Stimulated activated CD8-positive, alpha-beta memory T cell treated with anti-CD3 and anti-CD28 coated beads, Interleukin-7, amount 100 ng/mL, for 4 hours (primary cell): ENCODE measurements around the gene TUBGCP6.
"Not testable (repeated sequence)": the region's sequence is repeated elsewhere in the genome, so short reads cannot be mapped to it uniquely, and the experiment has no call there.

ENCODE experiments used
- DNase-seq, 2 donors: peaks; one replicate each; pipeline ENCODE4 v3.0.0-alpha.2; 2020; ENCODE audit warnings: low read depth in 2 of 2

Gene TUBGCP6

DNA sequence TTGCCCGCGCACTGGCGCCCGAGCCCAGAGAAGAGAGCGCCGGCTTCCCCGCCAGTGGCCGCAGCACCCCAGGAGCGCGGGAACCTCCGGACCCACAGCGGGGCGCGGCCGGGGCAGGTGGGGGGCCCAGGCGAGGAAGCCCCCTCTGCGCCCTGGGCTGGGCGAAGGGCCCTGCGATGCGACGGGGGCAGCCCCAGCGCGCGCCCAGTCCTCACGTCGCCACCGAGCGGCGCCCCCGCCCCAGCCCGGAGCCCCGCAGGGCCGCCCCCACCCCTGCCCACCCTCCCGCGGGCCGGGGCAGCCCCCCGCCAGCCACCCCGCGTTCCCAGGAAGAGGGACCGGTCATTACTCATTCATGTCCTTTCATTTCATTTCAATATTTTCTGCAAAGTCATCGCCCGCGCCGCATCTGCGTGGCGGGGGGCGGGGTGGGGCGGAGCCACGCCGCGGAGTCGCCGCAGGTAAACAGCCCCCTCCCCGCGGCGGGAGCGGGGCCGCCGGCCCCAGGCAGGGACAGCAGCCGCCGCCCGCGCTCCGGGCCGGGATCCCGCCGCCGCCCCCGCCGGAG lies 75.0 kb downstream of the TUBGCP6 start:
- DNase-seq: peak; percentile 28 to 39

DNA sequence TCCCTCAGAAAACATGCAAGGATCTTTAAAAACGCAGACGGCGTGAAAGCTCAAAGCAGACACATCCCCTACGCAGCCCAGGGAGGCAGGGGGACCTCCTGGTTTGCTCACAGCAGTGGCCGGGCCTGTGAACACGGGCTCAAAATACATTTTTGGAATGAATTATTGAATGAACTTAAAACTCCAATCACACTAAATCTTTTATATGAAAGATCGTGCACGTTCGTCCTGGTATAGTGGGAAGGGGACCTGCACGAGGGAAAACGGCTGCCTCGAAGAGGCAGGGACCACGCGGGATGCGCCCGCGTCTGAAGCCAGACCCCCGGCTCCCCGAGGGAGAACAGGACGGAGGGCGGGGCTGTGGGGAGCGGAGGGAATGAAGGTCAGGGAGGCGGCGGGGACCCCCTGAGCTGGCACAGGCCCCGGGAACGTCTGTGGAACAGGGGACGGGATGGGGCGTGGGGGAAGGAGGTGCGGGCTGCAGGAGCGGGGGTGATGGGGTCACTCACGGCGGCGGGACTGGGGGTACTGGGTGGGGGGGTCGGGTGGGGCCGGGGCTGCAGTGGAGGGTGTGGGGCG lies 75.6 kb downstream of the TUBGCP6 start:
- DNase-seq: no peak

DNA sequence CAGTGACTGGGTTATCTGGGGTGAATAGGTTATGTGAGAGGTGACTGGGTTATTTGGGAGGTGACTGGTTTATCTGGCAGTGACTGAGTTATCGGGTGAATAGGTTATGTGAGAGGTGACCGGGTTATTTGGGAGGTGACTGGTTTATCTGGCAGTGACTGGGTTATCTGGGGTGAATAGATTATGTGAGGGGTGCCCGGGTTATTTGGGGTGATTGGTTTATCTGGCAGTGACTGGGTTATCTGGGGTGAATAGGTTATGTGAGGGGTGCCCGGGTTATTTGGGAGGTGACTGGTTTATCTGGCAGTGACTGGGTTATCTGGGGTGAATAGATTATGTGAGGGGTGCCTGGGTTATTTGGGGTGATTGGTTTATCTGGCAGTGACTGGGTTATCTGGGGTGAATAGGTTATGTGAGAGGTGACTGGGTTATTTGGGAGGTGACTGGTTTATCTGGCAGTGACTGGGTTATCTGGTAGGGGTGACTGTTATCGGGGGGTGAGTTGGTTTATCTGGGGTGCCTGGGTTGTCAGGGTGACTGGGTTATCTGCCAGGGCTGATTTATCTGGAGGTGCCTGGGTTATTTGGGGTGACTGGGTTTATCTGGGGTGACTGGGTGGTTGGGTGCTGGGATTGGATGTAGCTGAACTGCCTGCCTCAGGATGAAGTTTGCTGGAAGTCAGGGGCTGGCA lies 76.2 kb downstream of the TUBGCP6 start:
- not testable (repeated sequence) for DNase-seq

DNA sequence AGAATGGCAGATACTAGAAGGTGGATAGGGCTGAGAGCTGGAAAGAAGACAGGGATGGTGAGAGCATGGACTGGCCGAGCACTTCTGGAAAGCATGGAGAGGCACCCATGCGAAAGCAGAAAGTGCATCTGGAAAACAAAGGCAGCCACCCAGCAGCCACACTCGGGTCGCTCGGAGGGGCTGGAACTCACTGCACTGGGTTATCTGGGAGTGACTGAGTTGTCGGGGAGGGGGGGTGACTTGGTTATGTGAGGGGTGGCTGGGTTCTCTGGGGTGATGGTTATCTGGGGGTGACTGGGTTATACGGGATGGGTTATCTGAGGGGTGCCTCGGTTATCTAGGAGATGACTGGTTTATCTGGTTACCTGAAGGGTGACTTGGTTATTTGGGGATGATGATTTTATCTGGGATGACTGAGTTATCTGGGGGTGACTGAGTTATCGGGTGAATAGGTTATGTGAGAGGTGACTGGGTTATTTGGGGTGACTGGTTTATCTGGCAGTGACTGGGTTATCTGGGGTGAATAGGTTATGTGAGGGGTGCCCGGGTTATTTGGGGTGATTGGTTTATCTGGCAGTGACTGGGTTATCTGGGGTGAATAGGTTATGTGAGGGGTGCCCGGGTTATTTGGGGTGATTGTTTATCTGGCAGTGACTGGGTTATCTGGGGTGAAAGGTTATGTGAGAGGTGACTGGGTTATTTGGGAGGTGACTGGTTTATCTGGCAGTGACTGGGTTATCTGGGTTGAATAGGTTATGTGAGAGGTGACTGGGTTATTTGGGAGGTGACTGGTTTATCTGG lies 76.9 kb downstream of the TUBGCP6 start:
- DNase-seq: no peak
